Thoracic aorta (tissue), 2 donors: ENCODE data around the gene ERCC6. TPM values are rescaled to one million over a fixed set of nuclear protein-coding genes. Genes with fewer than 3 reads are reported as not detected.

ENCODE experiments used
- ATAC-seq: fragments of 150-250 bp; one replicate; pipeline ENCODE4 v1.8.0; 2017; ENCODE audit warnings: low read depth; ENCODE audit not compliant: insufficient number of reproducible peaks, low FRiP score
- DNase-seq: peaks from one replicate; pipeline ENCODE4 v3.0.0-alpha.2; 2020; ENCODE audit warnings: low spot score
- H3K27ac ChIP-seq, 2 donors: fragments of 200-600 bp; sonication (generic); 1 replicate in 1 of 2; 2 replicates in 1 of 2; pipeline ENCODE4 v1.5.1; 2016; ENCODE audit warnings: mild to moderate bottlenecking in 2 of 2, moderate library complexity in 2 of 2
- H3K27me3 ChIP-seq: fragments of 200-600 bp; sonication (generic); replicated peaks from 2 replicates; pipeline ENCODE4 v1.6.0; 2016; ENCODE audit warnings: mild to moderate bottlenecking; ENCODE audit not compliant: insufficient read depth
- H3K36me3 ChIP-seq: fragments of 200-600 bp; sonication (generic); one replicate; pipeline ENCODE4 v1.5.1; 2016
- H3K4me1 ChIP-seq, 2 donors: fragments of 200-600 bp; sonication (generic); 1 replicate in 1 of 2; 2 replicates in 1 of 2; pipeline versions ENCODE4 v1.5.1 to v1.6.0; 2016; ENCODE audit warnings: low read depth in 2 of 2, mild to moderate bottlenecking in 1 of 2; ENCODE audit not compliant: control insufficient read depth in 1 of 2
- H3K4me3 ChIP-seq: fragments of 200-600 bp; sonication (generic); 2 replicates; pipeline ENCODE4 v1.5.1; 2016; ENCODE audit warnings: mild to moderate bottlenecking
- H3K9me3 ChIP-seq: fragments of 200-600 bp; sonication (generic); 2 replicates; pipeline ENCODE4 v1.5.1; 2016
- CTCF ChIP-seq: fragments of 200-600 bp; sonication (generic); IDR thresholded peaks from one replicate; pipeline ENCODE4 v1.5.1; 2019; ENCODE audit warnings: antibody characterized with exemption
- total RNA-seq, 2 donors: library from RNA; depleted of rRNA; stranded (reverse); fragments of >200 nt; gene quantifications; one replicate each; pipeline versions ENCODE4 v1.1.0 to v1.2.3, GENCODE V29; 2016

ERCC6 gene
- total RNA-seq, 2 donors from 2014 or later = 37.7 to 50.4 TPM

- Histone ChIP-seq H3K9me3 (no peaks in the 10 kb centered on the region), H3K27ac (no peak overlapping the region), H3K4me1 (peaks cover 0 to 3% of the 10 kb centered on the region in 2 donors), H3K27me3 (no peaks in the 10 kb centered on the region), H3K4me3 (no peak overlapping the region), H3K36me3 (no peaks in the 10 kb centered on the region)
- TF ChIP-seq CTCF = no peak
- DNase-seq (no peak), ATAC-seq (no peak)
Observed at GRCh38 chr10:49559476-49559875, 20.6 kb upstream of the ERCC6 start.

GRCh38 chr10:49558190-49558589 lies 19.3 kb upstream of the ERCC6 start:
- TF ChIP-seq CTCF = no peak
- H3K9me3 ChIP-seq = no peaks in the 10 kb centered on the region
- no peak for DNase-seq
- H3K4me1 ChIP-seq = peaks cover 0 to 3% of the 10 kb centered on the region in 2 donors
- H3K27ac ChIP-seq = no peak overlapping the region
- no peak for ATAC-seq
- no peaks in the 10 kb centered on the region for H3K27me3 ChIP-seq
- no peak overlapping the region for H3K4me3 ChIP-seq
- no peaks in the 10 kb centered on the region for H3K36me3 ChIP-seq

GRCh38 chr10:49557681-49558080 lies 18.8 kb upstream of the ERCC6 start:
- DNase-seq (no peak), ATAC-seq (no peak)
- no peak overlapping the region for H3K4me3 ChIP-seq
- no peak for TF ChIP-seq CTCF
- no peaks in the 10 kb centered on the region for H3K9me3 ChIP-seq
- H3K36me3 ChIP-seq = no peaks in the 10 kb centered on the region
- no peak overlapping the region for H3K27ac ChIP-seq
- H3K4me1 ChIP-seq = peaks cover 0 to 8% of the 10 kb centered on the region in 2 donors
- no peaks in the 10 kb centered on the region for H3K27me3 ChIP-seq

GRCh38 chr10:49556723-49557122 lies 17.8 kb upstream of the ERCC6 start:
- no peaks in the 10 kb centered on the region for H3K36me3 ChIP-seq
- no peaks in the 10 kb centered on the region for H3K27me3 ChIP-seq
- no peak for DNase-seq
- no peak for ATAC-seq
- no peak overlapping the region for H3K4me3 ChIP-seq
- no peak for TF ChIP-seq CTCF
- H3K4me1 ChIP-seq = peaks cover 0 to 13% of the 10 kb centered on the region in 2 donors
- no peaks in the 10 kb centered on the region for H3K9me3 ChIP-seq
- no peak overlapping the region for H3K27ac ChIP-seq

- Histone ChIP-seq H3K4me3 (peak overlapping the region; percentile 24), H3K36me3 (no peaks in the 10 kb centered on the region), H3K27me3 (no peaks in the 10 kb centered on the region), H3K27ac (peak overlapping the region; percentile 58 to 59), H3K4me1 (peaks cover 4 to 19% of the 10 kb centered on the region in 2 donors), H3K9me3 (no peaks in the 10 kb centered on the region)
- TF ChIP-seq CTCF = no peak
- ATAC-seq (peak; percentile 64), DNase-seq (no peak)
Observed at GRCh38 chr10:49552277-49552676, 13.4 kb upstream of the ERCC6 start.
